ENCODE measurements around the gene GPD2.

GPD2 gene

DNA sequence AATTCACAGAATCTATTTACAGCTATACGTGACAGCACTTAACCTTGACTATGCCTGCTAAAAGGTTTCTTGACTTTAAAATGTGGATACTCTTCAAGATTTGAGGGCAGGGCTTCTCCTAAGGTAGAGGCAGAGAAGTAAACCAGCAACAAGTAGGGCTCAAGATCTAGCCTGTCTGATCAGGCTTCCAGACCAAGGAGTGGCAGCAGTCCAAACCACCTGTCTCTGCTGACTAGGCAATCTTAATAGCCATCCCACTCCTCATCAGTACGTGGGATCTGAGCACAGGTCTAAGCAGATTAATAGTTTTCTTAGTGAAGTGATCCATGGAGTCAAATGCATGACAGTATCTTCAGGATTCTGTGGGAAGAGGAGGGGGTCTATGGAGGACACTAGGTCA lies 100.4 kb downstream of the GPD2 start:
- DNase-seq: no peak

DNA sequence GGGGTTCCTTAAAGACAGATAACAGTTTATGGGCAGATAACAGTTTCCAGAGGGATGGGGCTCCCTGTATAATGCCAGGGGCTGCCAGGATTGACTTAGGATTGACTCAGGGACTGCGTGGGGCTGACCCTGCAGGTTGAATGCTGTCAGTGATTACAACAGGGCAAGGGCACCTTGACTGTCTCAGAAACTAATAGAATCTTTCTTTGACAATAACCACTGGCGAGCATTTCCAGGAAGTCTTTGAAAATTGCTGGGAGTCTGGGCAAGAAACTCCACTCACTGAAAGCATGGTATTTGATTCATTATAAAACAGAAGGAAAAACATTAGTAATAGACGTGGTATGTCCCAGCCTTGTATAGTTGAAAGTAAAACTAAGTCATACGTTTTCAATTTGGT lies 101.0 kb downstream of the GPD2 start:
- DNase-seq: no peak

DNA sequence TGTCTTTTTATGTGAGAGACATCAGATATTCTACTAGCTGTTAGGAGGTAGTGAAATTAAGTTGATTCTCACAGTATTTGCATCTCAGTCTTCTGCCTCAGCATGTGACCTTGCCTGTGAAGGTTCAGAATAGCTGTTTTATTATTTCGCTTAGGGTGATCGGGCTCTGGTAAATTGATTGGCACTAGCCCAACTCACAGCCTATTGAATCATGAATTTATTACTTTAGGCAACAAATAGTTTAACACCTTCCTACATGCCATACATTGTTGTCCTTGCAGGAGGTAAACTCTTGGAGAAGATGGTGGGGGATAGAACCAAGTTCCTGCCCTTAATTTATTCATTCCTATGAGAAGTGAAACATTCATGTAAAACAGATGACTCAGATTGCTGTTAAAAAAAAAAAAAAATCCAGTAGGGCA lies 101.9 kb downstream of the GPD2 start:
- no peak for DNase-seq

DNA sequence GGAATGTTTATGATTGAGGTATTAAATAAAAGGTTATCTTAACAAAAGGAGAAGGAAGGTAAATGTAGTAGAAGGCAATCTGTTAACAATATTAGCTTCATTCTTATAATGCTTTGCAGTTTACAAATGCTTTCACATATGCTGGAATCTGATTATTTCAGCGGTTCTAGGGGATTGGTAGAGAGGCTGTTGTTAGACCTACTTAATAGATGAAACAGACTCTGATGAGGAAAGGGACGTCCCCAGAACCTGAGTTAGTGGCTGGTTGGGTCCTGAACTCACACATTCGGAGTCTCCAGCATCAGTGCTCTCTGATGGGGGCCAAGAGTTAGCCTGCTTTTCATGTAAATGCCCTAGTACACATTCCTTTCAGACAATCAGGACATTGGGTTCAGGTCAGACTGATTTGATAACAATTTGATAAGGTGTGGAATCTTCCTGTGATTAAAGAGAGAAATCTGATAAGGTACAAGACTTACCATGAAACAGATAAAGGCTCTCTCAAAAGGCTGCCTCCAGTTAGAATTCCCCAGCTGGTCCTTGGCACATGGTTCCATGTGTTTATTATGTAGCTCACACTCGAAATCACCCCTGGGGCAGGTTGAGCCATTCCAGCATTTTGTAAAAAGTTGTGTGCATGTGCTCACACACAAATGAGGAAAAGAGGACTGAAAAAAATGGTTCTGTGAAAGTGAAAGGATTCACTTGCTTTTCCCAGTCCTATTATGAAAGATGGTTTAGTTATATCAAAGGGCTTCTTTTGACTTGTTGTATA lies 103.1 kb downstream of the GPD2 start:
- DNase-seq: no peak

DNA sequence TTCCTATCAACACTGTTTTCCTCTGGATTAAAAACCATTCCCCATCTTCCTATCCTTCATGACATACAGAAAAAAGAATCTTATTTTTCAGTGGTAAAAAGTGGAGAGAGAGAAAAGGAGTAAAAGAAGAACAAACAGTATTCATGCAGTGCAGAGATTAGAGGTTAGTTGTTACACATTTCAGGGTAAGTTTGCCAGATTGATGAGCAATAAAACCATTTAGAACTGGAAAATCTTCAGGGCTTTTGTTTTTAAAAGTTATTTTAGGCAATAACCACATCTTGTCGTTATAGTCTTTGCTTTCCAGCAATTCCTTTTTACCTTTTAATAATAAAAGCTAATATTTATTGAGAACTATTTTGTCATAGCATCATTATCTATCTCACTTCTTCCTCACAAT lies 104.5 kb downstream of the GPD2 start:
- no peak for DNase-seq

DNA sequence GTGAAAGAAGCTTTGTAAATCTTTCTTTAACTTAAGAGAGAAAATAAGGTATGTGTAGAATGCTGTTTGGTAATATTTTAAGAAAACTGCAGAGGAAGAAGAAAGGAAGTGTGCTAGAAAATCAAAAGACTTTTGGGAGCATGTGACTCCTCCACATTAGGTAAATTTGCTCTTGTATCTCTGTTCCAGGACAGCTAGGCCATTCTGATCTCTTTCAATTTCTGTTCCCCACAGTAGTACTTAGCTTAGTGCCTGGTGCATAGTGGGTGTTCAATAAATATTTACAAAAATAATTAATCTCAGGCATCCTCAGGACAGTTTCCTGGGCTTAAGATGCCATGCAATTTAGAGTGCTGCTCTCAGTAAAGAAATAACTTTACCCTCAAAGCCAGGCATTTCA lies 105.0 kb downstream of the GPD2 start:
- no peak for DNase-seq

DNA sequence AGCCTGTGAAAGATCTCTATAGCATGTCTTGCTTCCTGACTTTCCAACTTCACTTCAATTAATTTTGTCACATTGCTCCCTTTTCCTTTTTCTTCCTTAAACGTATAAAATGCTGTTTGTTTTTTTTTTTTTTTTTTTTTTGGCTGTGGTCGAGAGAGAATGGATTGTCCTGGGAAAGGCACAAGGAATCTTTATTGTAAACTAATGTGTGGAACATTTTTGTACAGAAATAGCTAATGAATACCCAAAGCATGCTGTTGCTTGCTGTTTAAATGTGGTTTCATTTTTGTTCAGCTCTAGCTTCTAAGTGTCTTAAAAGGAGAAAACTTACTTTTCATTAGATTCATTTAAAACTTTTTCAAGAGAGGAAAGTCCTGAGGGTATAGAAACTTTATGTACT lies 105.5 kb downstream of the GPD2 start:
- DNase-seq: no peak

DNA sequence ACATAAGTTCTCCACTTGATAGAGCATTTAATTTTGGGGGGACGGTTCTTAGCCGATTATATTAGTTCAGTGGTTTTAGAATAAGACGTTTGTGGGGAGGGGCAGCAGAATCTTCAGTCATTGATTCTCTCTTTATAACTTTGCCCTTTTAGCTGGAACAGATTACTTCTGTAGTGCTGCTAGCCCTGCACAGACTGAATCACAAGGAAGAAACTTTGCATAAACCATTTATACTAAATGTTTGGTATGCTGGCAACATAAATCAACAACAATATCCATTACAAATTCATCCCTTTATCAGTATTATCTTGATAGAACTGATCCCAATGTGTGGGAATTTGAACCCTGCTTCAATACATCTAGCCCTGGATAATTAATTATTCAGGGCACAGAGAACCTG lies 112.2 kb downstream of the GPD2 start:
- DNase-seq: no peak

DNA sequence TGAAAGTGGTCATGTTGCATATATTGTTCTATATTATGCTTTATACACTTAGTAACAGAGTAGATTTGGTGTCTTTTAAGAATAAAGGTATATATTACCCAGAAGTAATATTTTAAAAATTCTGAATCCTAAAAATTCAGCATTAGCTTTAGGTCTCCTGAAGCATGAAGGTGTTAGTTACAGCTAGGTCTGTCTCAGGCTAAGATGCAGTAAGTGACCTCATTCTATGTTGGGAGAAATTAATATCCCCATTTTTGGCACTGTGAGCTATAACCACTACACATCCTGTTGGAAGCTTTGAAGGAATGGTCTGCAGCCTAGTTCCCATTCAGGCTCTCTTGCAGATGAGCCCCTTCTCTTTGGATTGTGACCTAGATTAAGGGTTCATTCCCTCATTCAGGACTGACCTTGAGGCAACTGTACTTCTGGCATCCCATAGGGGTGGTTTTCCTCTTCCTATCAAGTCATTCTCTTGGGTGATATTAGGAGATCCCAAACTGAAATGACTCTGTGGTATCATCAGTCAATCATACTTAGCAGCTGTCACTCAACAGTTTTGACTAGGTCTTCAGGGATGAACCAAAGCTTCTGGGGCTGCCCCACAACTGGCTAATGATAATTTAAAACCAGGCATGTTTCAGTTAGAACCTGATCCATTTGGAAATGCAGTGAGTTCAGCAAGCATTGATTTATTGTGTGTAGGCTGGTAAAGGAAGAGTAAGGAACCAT lies 117.7 kb downstream of the GPD2 start:
- no peak for DNase-seq

DNA sequence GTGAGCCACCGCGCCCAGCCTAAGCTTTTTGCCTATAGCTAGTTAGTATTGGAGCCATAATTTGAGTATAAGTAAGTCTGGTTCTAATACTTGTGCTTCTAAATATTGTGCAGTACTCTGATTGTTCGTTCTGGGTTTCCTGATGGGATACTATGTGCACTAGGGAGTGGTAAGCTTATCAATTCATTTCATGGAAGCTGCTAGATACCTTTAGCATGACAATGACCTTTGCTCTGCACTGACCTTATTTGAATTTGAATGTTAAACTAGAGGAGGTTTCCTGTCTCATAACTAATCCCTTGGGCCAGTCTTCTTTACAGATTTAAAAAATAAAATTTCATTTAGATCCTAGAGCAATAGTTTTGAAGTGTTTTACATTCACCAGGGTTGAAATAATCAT lies 125.1 kb downstream of the GPD2 start:
- no peak for DNase-seq

DNA sequence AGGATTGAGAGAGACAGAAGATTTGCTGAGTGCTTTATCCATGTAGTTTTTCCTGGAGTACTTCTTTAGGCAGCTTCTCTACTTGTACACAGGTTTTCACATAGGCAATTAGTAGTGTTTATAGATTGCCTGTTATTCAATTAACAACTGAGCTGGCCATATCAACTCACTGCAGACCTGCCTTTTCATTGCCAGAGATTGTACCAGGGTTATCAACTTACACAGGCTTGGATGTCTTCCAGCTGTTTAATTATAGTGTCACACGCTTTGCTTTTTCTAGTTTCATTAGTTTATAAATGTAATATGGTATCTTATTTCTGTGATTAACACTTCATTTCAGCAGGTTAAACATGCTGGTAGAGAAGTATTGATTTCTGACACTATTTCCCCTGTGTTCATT lies 125.9 kb downstream of the GPD2 start:
- no peak for DNase-seq

DNA sequence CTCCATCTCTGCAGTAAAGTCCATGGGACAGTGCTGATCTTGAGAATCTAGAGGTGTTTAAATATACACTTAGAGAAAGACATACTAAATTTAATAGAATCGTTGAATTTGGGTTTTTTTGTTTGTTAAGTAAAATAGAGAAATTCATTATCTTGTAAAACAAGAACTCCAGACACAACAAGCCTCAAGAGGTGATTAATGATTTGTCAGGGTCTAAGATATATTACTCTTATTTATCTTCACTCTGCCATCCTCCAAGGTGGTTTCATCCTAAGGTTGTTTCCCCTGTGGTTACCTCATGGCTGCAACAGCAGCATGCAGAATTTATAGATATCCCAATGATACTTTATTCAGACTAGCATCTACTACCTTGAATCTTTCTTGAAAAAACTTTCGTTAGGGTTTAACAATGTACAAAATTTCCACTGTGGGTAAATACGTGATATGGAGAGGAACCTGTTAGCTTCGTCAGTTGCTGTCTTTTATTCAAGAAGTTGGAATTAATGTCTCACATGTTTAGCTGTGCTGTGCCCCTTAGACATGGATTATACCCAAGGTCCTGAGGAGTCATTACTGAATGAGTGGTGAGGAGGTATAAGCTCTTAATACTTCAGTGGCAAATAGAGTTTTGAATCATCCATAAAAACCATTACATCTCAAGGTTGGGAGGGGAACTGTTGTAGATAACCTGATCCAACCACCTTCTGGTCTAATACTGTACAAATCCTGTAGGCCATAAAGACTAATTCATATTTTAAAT lies 128.0 kb downstream of the GPD2 start:
- DNase-seq: no peak

DNA sequence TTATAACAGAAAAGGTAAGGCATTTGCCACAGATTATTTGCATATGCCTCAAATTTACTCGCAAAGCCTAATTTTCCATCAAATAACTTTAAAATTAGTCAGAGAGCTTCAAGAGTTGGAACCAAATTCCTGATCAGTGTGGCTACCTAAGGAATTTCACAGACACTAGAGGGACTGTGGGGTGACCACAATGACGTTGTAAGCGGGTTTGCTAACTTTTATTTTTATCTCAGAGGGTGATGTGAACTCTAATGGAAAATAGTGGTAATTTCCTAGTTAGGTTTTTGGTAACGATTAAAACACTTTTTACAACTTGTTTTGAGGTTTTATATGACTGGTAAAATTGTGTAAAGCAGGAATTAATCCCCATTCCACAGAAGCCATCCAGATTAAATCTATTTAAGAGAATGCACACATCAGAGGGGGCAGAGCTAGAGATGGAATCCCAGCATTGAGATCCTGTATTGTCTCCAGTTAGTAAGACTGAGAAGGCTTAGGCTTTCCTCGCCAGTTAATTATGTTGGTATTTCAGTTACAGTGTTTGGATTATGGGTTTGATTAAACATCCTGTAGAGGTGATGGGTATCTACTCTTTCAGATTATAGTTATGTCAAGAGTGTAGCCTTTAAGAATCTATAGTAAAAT lies 129.0 kb downstream of the GPD2 start:
- no peak for DNase-seq

DNA sequence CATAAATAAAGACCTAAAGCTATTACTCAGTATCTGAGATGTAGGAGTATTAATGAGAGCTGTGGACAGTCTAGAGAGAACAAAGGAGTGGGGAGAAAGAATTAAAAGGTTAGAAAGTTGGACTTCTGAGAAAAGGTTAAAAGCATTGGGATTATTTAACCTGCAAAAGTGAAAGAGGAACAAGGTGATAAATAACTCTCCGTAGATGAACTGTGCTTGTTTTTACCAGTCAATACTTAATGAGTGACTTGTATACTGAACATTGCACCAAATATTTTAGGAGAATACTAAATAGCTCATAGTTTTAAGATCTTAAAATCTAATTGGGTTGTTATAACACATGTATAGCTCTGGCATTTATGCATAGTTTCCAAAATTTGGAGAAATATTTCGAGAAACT lies 137.5 kb downstream of the GPD2 start:
- no peak for DNase-seq

DNA sequence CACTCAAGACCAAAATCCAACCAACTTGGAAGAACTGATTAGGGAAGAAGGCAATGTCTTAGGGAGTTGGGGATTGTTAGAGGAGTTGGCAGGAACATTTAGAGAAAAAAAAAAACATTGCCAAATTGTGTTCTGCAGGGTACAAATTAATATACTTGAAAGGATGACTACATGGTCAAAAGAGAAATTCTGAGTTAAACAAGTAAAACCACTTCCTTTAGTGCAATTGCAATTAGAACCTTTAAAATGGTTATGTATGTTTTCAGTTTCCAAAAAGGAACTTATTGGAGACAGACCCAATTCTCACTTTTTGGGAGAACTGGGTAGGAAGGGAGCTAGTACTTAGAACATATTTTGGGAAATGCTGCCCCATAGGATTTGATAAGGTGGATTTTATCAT lies 137.9 kb downstream of the GPD2 start:
- no peak for DNase-seq

DNA sequence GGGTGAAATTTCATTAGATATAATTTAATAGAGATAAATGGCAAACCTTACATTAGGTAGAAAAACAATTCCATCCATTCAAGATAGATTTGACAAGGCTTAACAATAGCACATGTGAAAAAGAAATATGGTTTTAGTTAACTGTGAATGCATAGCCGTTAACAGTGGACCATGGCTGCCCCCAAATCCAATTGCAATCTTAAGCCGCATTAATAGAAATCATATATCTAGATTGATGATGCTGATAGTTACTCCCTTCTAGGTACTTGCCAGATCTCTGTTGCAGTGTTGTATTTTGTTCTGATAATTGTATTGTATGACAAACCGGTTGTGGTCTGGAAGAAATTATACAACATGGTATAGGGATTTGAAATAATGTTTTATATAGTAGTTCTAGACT lies 139.8 kb downstream of the GPD2 start:
- no peak for DNase-seq

DNA sequence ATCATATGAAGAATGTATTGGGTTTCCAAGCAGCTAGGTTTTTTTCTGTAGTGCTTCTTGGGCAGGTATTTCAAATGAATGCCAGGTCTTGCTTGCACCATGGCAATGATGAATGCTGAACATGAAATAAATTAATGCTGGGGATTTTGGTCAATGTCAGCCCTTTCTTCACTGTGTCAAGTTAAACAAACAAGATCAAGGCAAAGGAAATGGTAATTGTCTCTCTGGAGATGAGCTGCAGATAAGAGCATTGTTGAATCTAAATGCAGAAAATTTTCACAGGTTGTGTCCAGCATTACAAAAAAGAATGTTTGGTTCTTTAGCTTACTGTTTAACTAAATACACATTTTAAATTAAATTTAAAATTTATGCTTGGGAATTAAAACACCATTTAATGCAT lies 144.3 kb downstream of the GPD2 start:
- no peak for DNase-seq

DNA sequence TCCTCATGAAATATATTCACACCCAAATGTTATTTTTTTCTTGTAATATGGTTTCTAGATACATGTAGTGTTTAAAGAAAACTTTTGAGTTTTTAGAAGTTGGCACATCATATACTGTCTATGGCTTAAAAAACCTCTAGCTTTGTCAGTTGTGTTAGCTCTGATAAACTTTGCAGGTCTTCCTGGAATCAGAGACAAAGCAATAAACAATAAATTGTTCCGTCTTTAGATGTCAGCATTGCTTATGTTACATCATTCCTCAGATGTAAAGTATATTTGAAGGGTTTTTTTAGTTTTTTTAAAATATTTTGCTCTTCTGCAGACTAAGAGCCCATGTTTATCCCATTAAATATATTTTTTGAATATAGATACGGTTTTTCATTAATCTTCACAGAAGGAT lies 145.1 kb downstream of the GPD2 start:
- DNase-seq: no peak

DNA sequence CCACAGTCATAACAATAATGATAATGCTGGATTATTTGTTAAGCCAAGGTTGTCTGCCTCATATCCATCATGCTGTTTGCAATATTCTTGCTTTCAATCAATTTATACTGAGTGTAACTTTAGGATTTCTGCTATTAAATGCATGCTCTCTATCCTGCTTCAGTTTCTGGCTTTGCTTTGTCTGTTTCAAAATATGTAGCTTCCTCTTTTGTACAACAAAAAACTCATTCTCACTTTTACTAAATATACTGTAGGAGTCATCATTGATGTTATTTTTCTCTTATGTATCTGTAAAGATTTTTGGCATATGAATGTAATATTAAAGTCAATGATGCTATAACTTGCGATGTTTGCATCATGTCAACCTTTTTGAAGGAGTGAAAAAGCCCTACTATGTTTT lies 149.3 kb downstream of the GPD2 start:
- DNase-seq: no peak

DNA sequence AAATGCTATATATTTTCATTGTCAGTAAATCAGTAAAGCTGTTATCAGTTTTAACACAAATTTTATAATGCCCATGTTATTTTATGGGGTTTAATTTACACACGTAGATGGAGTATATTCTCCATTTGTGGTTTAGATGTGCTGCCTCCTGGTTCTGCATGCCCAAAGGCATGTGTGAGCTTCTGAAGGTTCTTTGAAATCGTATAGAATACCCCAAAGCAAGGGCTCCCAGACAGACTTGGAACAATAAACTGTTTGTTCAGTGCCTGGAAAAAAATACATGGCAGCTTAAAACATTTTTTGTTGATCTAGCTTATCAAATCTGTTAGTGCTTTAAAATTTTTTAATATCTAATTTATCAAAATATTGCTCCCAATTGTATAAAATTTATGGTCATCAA lies 150.4 kb downstream of the GPD2 start:
- DNase-seq: no peak

DNA sequence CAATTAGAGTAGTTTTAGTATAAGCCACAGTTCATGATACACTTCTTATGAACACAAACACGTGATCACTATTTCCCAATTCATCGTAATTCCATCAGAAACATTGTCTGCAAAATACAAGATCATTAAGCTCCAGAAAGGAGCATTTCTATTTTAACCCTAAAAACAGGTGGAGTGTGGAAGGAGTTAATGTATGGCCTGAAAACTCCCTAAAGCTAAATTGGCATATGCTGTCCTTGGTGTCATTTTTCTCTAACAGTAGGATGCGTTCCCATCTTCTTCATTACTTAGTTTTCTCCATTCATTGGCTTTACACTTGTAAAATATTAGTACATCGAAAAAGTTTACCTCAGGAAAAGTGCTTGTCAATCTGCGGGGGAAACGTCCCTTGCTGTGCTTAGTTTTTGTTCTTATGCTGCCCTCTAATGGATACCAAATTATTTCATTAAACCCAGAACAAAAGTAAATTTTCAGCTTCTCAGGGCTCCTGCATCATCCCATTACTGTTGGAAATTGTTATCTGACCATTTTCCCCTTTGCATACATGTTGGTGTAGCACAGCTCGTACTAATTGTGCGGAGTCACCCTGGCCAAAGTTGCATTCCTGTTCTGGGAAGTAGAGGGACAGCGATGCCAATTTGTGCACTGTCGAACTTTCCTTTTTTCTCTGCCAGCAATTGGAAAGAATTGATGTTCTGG lies 153.4 kb downstream of the GPD2 start:
- no peak for DNase-seq

DNA sequence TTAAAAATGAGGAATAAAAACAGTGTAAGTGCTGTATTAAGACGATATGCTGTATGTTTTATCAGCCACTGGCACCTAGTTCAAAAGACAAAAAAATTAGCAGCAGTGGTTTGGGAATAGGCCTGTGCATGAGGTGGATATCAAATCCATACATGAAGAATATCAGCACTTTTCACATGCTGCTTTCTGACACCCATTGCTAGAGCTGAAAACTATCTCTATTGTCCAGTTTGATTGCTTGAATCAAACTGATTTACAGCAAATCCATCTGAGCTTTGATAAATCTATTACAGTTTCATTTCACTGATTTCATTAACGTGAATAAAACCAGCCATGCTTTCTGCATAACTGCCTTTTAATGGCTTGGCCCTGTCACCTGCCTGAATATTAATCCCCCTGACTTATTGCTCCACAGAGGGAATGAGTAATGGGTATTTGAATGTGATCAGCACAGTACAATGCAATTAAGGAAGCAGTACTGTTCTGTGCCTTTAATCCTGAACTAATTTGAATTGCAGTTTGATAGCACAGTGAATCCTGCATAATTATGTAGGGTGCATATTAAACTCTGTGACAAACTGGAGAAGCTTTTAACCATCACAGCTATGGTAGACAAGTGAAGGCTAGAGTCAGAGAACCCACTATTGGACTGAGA lies 154.0 kb downstream of the GPD2 start:
- no peak for DNase-seq
